ENCODE results near the gene BIRC3. TPM values are rescaled to one million over a fixed set of nuclear protein-coding genes. Genes with fewer than 3 reads are reported as not detected.
A peak's percentile ranks its signal among the peaks of the same experiment; 100 is the strongest.
"Not testable (repeated sequence)": the region's sequence is repeated elsewhere in the genome, so short reads cannot be mapped to it uniquely, and the experiment has no call there.

The BIRC3 gene
- total RNA-seq, 1 experiment from 2014 or later = 4.8 TPM

- H3F3A ChIP-seq (ENCODE audit: insufficient read depth, low read depth) = no peaks in the 10 kb centered on the region
- no peaks in the 10 kb centered on the region for H3K9me3 ChIP-seq (ENCODE audit: insufficient read depth, low read depth)
- H3K4me2 ChIP-seq = no peak overlapping the region
- ChIA-PET POLR2A (ENCODE audit: unreplicated experiment) (no interaction called here), CTCF (interaction anchor here (1.6 kb wide), 1 partner anchor 373 kb away, joined by 5 read pairs; no protein-coding TSS in a partner anchor)
- H3K4me3 ChIP-seq = no peak overlapping the region
- BruUV-seq (replicated peaks) = no TSS peak
- no peaks in the 10 kb centered on the region for H4K20me1 ChIP-seq (ENCODE audit: insufficient read depth)
- no peaks in the 10 kb centered on the region for H3K27me3 ChIP-seq (ENCODE audit: insufficient read depth, low read depth)
- H3K36me3 ChIP-seq (ENCODE audit: low read depth) = no peaks in the 10 kb centered on the region
- H3K27ac ChIP-seq = no peak overlapping the region
- H3K79me2 ChIP-seq (ENCODE audit: low read depth) = no peaks in the 10 kb centered on the region
- no peak for TF ChIP-seq EZH2 (IDR thresholded peaks at IDR 0.05; ENCODE audit: low read depth)
- TF ChIP-seq, protein P1, sequence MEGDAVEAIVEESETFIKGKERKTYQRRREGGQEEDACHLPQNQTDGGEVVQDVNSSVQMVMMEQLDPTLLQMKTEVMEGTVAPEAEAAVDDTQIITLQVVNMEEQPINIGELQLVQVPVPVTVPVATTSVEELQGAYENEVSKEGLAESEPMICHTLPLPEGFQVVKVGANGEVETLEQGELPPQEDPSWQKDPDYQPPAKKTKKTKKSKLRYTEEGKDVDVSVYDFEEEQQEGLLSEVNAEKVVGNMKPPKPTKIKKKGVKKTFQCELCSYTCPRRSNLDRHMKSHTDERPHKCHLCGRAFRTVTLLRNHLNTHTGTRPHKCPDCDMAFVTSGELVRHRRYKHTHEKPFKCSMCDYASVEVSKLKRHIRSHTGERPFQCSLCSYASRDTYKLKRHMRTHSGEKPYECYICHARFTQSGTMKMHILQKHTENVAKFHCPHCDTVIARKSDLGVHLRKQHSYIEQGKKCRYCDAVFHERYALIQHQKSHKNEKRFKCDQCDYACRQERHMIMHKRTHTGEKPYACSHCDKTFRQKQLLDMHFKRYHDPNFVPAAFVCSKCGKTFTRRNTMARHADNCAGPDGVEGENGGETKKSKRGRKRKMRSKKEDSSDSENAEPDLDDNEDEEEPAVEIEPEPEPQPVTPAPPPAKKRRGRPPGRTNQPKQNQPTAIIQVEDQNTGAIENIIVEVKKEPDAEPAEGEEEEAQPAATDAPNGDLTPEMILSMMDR (conservative IDR thresholded peaks at IDR 0.05) = no peak
- H3K9me2 ChIP-seq (ENCODE audit: insufficient read depth) = no peaks in the 10 kb centered on the region
- no peak for DNase-seq
- intact Hi-C loops (cut with micrococcal nuclease; ENCODE audit: unreplicated experiment) = no loop called here
- no peak overlapping the region for H2AFZ ChIP-seq
- no peaks in the 10 kb centered on the region for H3K4me1 ChIP-seq (replicated peaks; ENCODE audit: insufficient read depth)
These were observed 24.4 kb upstream of the BIRC3 start for GRCh38 chr11:102292933-102293332.

DNA sequence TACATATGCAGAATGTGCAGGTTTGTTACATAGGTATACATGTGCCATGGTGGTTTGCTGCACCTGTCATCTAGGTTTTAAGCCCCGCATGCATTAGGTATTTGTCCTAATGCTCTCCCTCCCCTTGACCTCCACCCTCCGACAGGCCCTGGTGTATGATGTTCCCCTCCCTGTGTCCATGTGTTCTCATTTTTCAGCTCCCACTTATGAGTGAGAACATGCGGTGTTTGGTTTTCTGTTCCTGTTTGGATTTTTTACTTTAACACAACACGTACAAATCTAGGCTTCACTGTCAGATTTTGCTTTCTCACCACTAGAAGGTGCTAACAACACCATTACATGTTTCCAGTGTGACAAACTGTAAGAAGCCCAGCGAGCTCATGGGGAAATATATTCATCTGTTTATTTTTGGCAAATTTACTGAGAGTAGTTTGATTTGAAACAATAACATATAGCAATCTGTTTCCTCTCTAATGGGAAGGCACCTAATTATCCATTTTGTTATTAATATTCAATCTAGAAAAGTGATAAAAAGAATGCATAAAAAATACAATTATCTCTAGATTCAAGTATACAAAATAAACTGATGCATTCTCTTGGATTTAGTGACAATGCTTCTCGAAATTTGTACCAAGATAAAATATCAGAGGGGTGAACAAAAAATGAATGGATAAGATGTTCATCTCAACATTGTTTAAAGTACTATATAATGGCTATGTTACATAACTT, 23.2 kb upstream of the BIRC3 start:
- Histone ChIP-seq H4K20me1 (ENCODE audit: insufficient read depth) (no peaks in the 10 kb centered on the region), H2AFZ (no peak overlapping the region)
- POLR2A ChIA-PET (ENCODE audit: unreplicated experiment) = no interaction called here

GRCh38 chr11:102295045-102295444, 22.2 kb upstream of the BIRC3 start:
- no peak for DNase-seq
- Histone ChIP-seq H3K27ac (no peak overlapping the region), H4K20me1 (ENCODE audit: insufficient read depth) (no peaks in the 10 kb centered on the region), H2AFZ (no peak overlapping the region), H3K4me1 (replicated peaks; ENCODE audit: insufficient read depth) (no peaks in the 10 kb centered on the region), H3K36me3 (ENCODE audit: low read depth) (no peaks in the 10 kb centered on the region), H3K27me3 (ENCODE audit: insufficient read depth, low read depth) (no peaks in the 10 kb centered on the region), H3K9me2 (ENCODE audit: insufficient read depth) (no peaks in the 10 kb centered on the region), H3K4me2 (no peak overlapping the region), H3F3A (ENCODE audit: insufficient read depth, low read depth) (no peaks in the 10 kb centered on the region), H3K79me2 (ENCODE audit: low read depth) (no peaks in the 10 kb centered on the region), H3K9me3 (ENCODE audit: insufficient read depth, low read depth) (no peaks in the 10 kb centered on the region), H3K4me3 (no peak overlapping the region)
- no peak for TF ChIP-seq EZH2 (IDR thresholded peaks at IDR 0.05; ENCODE audit: low read depth)
- TF ChIP-seq, protein P1 (conservative IDR thresholded peaks at IDR 0.05) = no peak
- POLR2A ChIA-PET (ENCODE audit: unreplicated experiment) = interaction anchor here (0.6 kb wide), 1 partner anchor 11 kb away, joined by 3 read pairs; no protein-coding TSS in a partner anchor
- BruUV-seq (replicated peaks) = no TSS peak
- intact Hi-C loops (cut with micrococcal nuclease; ENCODE audit: unreplicated experiment) = no loop called here
- CTCF ChIA-PET = interaction anchor here (0.6 to 1.8 kb wide), 6 partner anchors 11 to 96 kb away, joined by 3 to 11 read pairs (median 8); no protein-coding TSS in a partner anchor

More for the DNA sequence above, 23.2 kb upstream of the BIRC3 start:
- CTCF ChIA-PET = interaction anchor here (0.5 to 1.8 kb wide), 7 partner anchors 12 to 865 kb away, joined by 3 to 11 read pairs (median 5); no protein-coding TSS in a partner anchor
- DNase-seq = peak in 1 of 2 experiments; percentile 64
- Histone ChIP-seq H3K79me2 (ENCODE audit: low read depth) (no peaks in the 10 kb centered on the region), H3K9me2 (ENCODE audit: insufficient read depth) (no peaks in the 10 kb centered on the region), H3K9me3 (ENCODE audit: insufficient read depth, low read depth) (no peaks in the 10 kb centered on the region), H3F3A (ENCODE audit: insufficient read depth, low read depth) (no peaks in the 10 kb centered on the region), H3K36me3 (ENCODE audit: low read depth) (no peaks in the 10 kb centered on the region), H3K27ac (no peak overlapping the region), H3K4me2 (no peak overlapping the region), H3K4me3 (no peak overlapping the region), H3K27me3 (ENCODE audit: insufficient read depth, low read depth) (no peaks in the 10 kb centered on the region), H3K4me1 (replicated peaks; ENCODE audit: insufficient read depth) (no peaks in the 10 kb centered on the region)
- intact Hi-C loops (cut with micrococcal nuclease; ENCODE audit: unreplicated experiment) = no loop called here
- no TSS peak for BruUV-seq (replicated peaks)
- TF ChIP-seq EZH2 (IDR thresholded peaks at IDR 0.05; ENCODE audit: low read depth) = no peak
- TF ChIP-seq, protein P1 (conservative IDR thresholded peaks at IDR 0.05) = peak; percentile 81

- BruUV-seq (replicated peaks); H3K9me3 ChIP-seq (ENCODE audit: insufficient read depth, low read depth); H2AFZ ChIP-seq; H3K36me3 ChIP-seq (ENCODE audit: low read depth); H3K4me1 ChIP-seq (replicated peaks; ENCODE audit: insufficient read depth); POLR2A ChIA-PET (ENCODE audit: unreplicated experiment); H3K4me3 ChIP-seq; intact Hi-C loops (cut with micrococcal nuclease; ENCODE audit: unreplicated experiment); H3K79me2 ChIP-seq (ENCODE audit: low read depth); H3K27me3 ChIP-seq (ENCODE audit: insufficient read depth, low read depth); DNase-seq; H3K9me2 ChIP-seq (ENCODE audit: insufficient read depth); H4K20me1 ChIP-seq (ENCODE audit: insufficient read depth); H3K4me2 ChIP-seq; H3K27ac ChIP-seq; H3F3A ChIP-seq (ENCODE audit: insufficient read depth, low read depth): not testable (repeated sequence)
- CTCF ChIA-PET = interaction anchor here (1.1 kb wide), 1 partner anchor 370 kb away, joined by 4 read pairs; no protein-coding TSS in a partner anchor
These were observed 20.5 kb upstream of the BIRC3 start for GRCh38 chr11:102296757-102297156.

DNA sequence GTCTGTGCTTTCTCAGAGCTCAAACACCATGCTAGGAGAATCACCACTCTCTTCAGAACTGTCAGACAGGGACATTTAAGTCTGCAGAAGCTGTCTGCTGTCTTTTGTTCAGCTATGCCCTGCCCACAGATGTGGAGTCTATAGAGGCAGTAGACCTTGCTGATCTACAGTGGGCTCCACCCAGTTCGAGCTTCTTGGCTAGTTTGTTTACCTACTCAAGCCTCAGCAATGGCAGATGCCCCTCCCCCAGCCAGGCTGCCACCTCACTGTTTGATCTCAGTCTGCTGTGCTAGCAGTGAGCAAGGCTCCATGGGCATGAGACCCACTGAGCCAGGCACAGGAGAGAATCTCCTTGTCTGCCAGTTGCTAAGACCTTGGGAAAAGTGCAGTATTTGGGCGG, 16.4 kb upstream of the BIRC3 start:
- H3F3A ChIP-seq (ENCODE audit: insufficient read depth, low read depth); intact Hi-C loops (cut with micrococcal nuclease; ENCODE audit: unreplicated experiment); H3K9me2 ChIP-seq (ENCODE audit: insufficient read depth); H3K27me3 ChIP-seq (ENCODE audit: insufficient read depth, low read depth); H3K27ac ChIP-seq; H4K20me1 ChIP-seq (ENCODE audit: insufficient read depth); POLR2A ChIA-PET (ENCODE audit: unreplicated experiment); H3K4me3 ChIP-seq; H2AFZ ChIP-seq; CTCF ChIA-PET; H3K4me2 ChIP-seq; H3K79me2 ChIP-seq (ENCODE audit: low read depth); DNase-seq; H3K36me3 ChIP-seq (ENCODE audit: low read depth); BruUV-seq (replicated peaks): not testable (repeated sequence)
- Histone ChIP-seq H3K4me1 (replicated peaks; ENCODE audit: insufficient read depth) (peaks cover 11% of the 10 kb centered on the region), H3K9me3 (ENCODE audit: insufficient read depth, low read depth) (peaks cover 19% of the 10 kb centered on the region; the same call in 1 of the 2 replicates)
